H1 (cell line): ENCODE data around the gene PRR23E. TPM values are rescaled to one million over a fixed set of nuclear protein-coding genes. Genes with fewer than 3 reads are reported as not detected.

Source experiments
- CTCF ChIA-PET: fragments of 300-600 bp; sonication (Branson Sonifier 250); formaldehyde crosslinking; loops from one replicate; lab custom pipeline; 2021; ENCODE audit not compliant: partially characterized antibody; lab: Charles Lee
- POLR2A ChIA-PET: fragments of 300-600 bp; sonication (Branson Sonifier 250); formaldehyde crosslinking; loops from one replicate; lab custom pipeline; 2021; ENCODE audit warnings: inconsistent platforms; ENCODE audit not compliant: partially characterized antibody; lab: Charles Lee
- DNase-seq, 2 experiments: peaks; one replicate each; pipeline versions ENCODE4 v3.0.0 to v3.0.0-alpha.2; 2010 to 2022; ENCODE audit warnings: low spot score in 2 of 2, low read depth in 1 of 2, mixed read lengths in 1 of 2
- FAIRE-seq: peaks from 2 replicates; lab custom pipeline; 2011; peaks lifted over from hg19 to GRCh38; lab: Jason Lieb, UNC
- H2AFZ ChIP-seq: 2 replicates; pipeline ENCODE4 v1.8.1; 2012; ENCODE audit warnings: low read length, inconsistent platforms
- H2AK5ac ChIP-seq: 2 replicates; pipeline ENCODE4 v1.6.1; 2013; ENCODE audit warnings: low read depth, low read length
- H2BK120ac ChIP-seq: replicated peaks from 2 replicates; pipeline ENCODE3; 2013; ENCODE audit warnings: low read depth, low read length, inconsistent platforms
- H2BK12ac ChIP-seq: 2 replicates; pipeline ENCODE4 v1.6.1; 2013; ENCODE audit warnings: low read depth, low read length
- H2BK15ac ChIP-seq: 2 replicates; pipeline ENCODE4 v1.6.1; 2013; ENCODE audit warnings: low read length
- H2BK20ac ChIP-seq: 2 replicates; pipeline ENCODE4 v1.6.1; 2013; ENCODE audit warnings: low read length
- H2BK5ac ChIP-seq: 2 replicates; pipeline ENCODE4 v1.6.1; 2013; ENCODE audit warnings: low read depth, low read length
- H3K14ac ChIP-seq: 2 replicates; pipeline ENCODE4 v1.6.1; 2013; ENCODE audit warnings: inconsistent platforms; ENCODE audit not compliant: insufficient read length
- H3K18ac ChIP-seq: 2 replicates; pipeline ENCODE4 v1.6.1; 2013; ENCODE audit warnings: low read length; ENCODE audit errors: extremely low read depth
- H3K23ac ChIP-seq: 2 replicates; pipeline ENCODE4 v1.6.1; 2013; ENCODE audit warnings: inconsistent platforms; ENCODE audit not compliant: insufficient read length
- H3K23me2 ChIP-seq: 2 replicates; pipeline ENCODE4 v1.6.1; 2013; ENCODE audit warnings: low read depth, low read length
- H3K27ac ChIP-seq: 2 replicates; pipeline ENCODE4 v1.6.1; 2011; ENCODE audit warnings: low read depth, low read length, inconsistent platforms
- H3K27me3 ChIP-seq, 4 experiments: replicated peaks in 1 of 4; 1 replicate in 1 of 4; 2 replicates in 3 of 4; pipeline versions ENCODE4 v1.6.1 to v1.8.1; 2011 to 2013; ENCODE audit warnings: low read length in 3 of 4, mild to moderate bottlenecking in 3 of 4, inconsistent platforms in 2 of 4, mixed read lengths in 2 of 4, moderate library complexity in 1 of 4; ENCODE audit not compliant: control insufficient read depth in 3 of 4, insufficient read depth in 3 of 4; ENCODE audit errors: extremely low read depth in 1 of 4
- H3K36me3 ChIP-seq, 4 experiments: 2 replicates each; pipeline versions ENCODE4 v1.6.1 to v1.8.1; 2011 to 2013; ENCODE audit warnings: mild to moderate bottlenecking in 4 of 4, low read length in 3 of 4, moderate library complexity in 2 of 4, control low read depth in 1 of 4, inconsistent platforms in 1 of 4; ENCODE audit not compliant: insufficient read depth in 4 of 4, control insufficient read depth in 2 of 4
- H3K4ac ChIP-seq: replicated peaks from 2 replicates; pipeline ENCODE3; 2013; ENCODE audit warnings: low read length, low read depth, mixed read lengths, inconsistent platforms; ENCODE audit not compliant: insufficient read length
- H3K4me1 ChIP-seq, 4 experiments: replicated peaks in 1 of 4; 1 replicate in 1 of 4; 2 replicates in 3 of 4; pipeline versions ENCODE4 v1.6.1 to v1.8.1; 2011 to 2013; ENCODE audit warnings: low read length in 3 of 4, inconsistent platforms in 2 of 4, mixed read lengths in 1 of 4; ENCODE audit not compliant: insufficient read depth in 4 of 4, control insufficient read depth in 3 of 4
- H3K4me2 ChIP-seq, 2 experiments: 2 replicates each; pipeline versions ENCODE4 v1.6.1 to v1.8.1; 2011 to 2013; ENCODE audit warnings: low read depth in 2 of 2, low read length in 2 of 2, control low read depth in 1 of 2, inconsistent platforms in 1 of 2, mild to moderate bottlenecking in 1 of 2; ENCODE audit not compliant: insufficient read depth in 1 of 2
- H3K4me3 ChIP-seq, 4 experiments: fragments of 200-600, 300-600 bp in 1 of 4; sonication (generic), shearing (Covaris generic), sonication (Bioruptor Twin) in 1 of 4; 2 replicates each; pipeline versions ENCODE4 v1.5.1 to v1.8.1; 2011 to 2016; ENCODE audit warnings: low read length in 4 of 4, low read depth in 3 of 4, control low read depth in 2 of 4, inconsistent platforms in 2 of 4, mild to moderate bottlenecking in 2 of 4, mixed read lengths in 1 of 4, moderate library complexity in 1 of 4; ENCODE audit not compliant: insufficient read depth in 2 of 4; ENCODE audit errors: extremely low read depth in 1 of 4
- H3K56ac ChIP-seq: replicated peaks from 2 replicates; pipeline ENCODE3; 2013; ENCODE audit warnings: low read depth, mild to moderate bottlenecking, mixed read lengths, low read length, inconsistent platforms; ENCODE audit not compliant: insufficient read length
- H3K79me1 ChIP-seq: 2 replicates; pipeline ENCODE4 v1.6.1; 2013; ENCODE audit warnings: low read depth, low read length, control low read depth
- H3K79me2 ChIP-seq, 2 experiments: 2 replicates each; pipeline versions ENCODE4 v1.6.1 to v1.8.1; 2012 to 2013; ENCODE audit warnings: low read length in 2 of 2, mild to moderate bottlenecking in 2 of 2, inconsistent platforms in 1 of 2; ENCODE audit not compliant: insufficient read depth in 2 of 2, control insufficient read depth in 1 of 2
- H3K9ac ChIP-seq, 4 experiments: replicated peaks in 1 of 4; 1 replicate in 1 of 4; 2 replicates in 3 of 4; pipeline versions ENCODE4 v1.6.1 to v1.8.1; 2011 to 2013; ENCODE audit warnings: low read depth in 3 of 4, low read length in 3 of 4, control low read depth in 2 of 4, mild to moderate bottlenecking in 2 of 4, moderate library complexity in 2 of 4, inconsistent platforms in 1 of 4; ENCODE audit errors: extremely low read depth in 1 of 4
- H3K9me3 ChIP-seq, 2 experiments: 2 replicates each; pipeline versions ENCODE4 v1.6.1 to v1.8.1; 2012 to 2013; ENCODE audit warnings: mild to moderate bottlenecking in 2 of 2, moderate library complexity in 2 of 2, control low read depth in 1 of 2, inconsistent platforms in 1 of 2, low read depth in 1 of 2, low read length in 1 of 2, mixed read lengths in 1 of 2; ENCODE audit not compliant: insufficient read depth in 2 of 2
- H4K20me1 ChIP-seq, 2 experiments: replicated peaks in 1 of 2; 2 replicates each; pipeline versions ENCODE3 to v1.8.1; 2011 to 2013; ENCODE audit warnings: inconsistent platforms in 2 of 2, low read length in 2 of 2, mild to moderate bottlenecking in 1 of 2; ENCODE audit not compliant: insufficient read depth in 2 of 2, control insufficient read depth in 1 of 2
- H4K5ac ChIP-seq: 2 replicates; pipeline ENCODE4 v1.6.1; 2013; ENCODE audit warnings: low read length, low read depth, mixed read lengths, inconsistent platforms; ENCODE audit not compliant: insufficient read length
- H4K8ac ChIP-seq: 2 replicates; pipeline ENCODE4 v1.8.0; 2013; ENCODE audit warnings: mild to moderate bottlenecking, moderate library complexity, low read length, inconsistent platforms; ENCODE audit not compliant: insufficient read depth; ENCODE audit errors: extremely low read depth
- H4K91ac ChIP-seq: replicated peaks from 2 replicates; pipeline ENCODE3; 2013; ENCODE audit warnings: low read length, mixed read lengths, inconsistent platforms; ENCODE audit not compliant: insufficient read length
- NANOG ChIP-seq: IDR thresholded peaks from 2 replicates; pipeline ENCODE4 v1.6.1; 2011; ENCODE audit warnings: low read length, low read depth, mild to moderate bottlenecking, inconsistent platforms; ENCODE audit not compliant: insufficient read depth, poor library complexity, severe bottlenecking
- RAD21 ChIP-seq, 2 experiments: IDR thresholded peaks in 1 of 2; conservative IDR thresholded peaks in 1 of 2; 2 replicates each; pipeline ENCODE4 v1.6.1; 2011; ENCODE audit warnings: low read depth in 2 of 2, low read length in 2 of 2, improper control_type of control experiment in 1 of 2, inconsistent platforms in 1 of 2, mild to moderate bottlenecking in 1 of 2, moderate library complexity in 1 of 2
- RNF2 ChIP-seq: fragments of 200-900, 300-1000 bp; sonication (generic); IDR thresholded peaks from 2 replicates; pipeline ENCODE4 v1.7.1; 2016; ENCODE audit warnings: borderline replicate concordance, low read depth, mild to moderate bottlenecking, antibody characterized with exemption, low read length; ENCODE audit not compliant: poor library complexity, severe bottlenecking; ENCODE audit errors: missing control alignments
- RXRA ChIP-seq: IDR thresholded peaks from 2 replicates; pipeline ENCODE4 v1.6.1; 2011; ENCODE audit warnings: low read depth, mild to moderate bottlenecking, low read length, moderate library complexity; ENCODE audit not compliant: insufficient read depth
- SIN3A ChIP-seq, 2 experiments: IDR thresholded peaks in 1 of 2; conservative IDR thresholded peaks in 1 of 2; 2 replicates each; pipeline ENCODE4 v1.6.1; 2011 to 2012; ENCODE audit warnings: low read length in 2 of 2, improper control_type of control experiment in 1 of 2, low read depth in 1 of 2, mild to moderate bottlenecking in 1 of 2
- TEAD4 ChIP-seq: IDR thresholded peaks from 2 replicates; pipeline ENCODE4 v1.6.1; 2012; ENCODE audit warnings: low read depth, low read length, inconsistent platforms, mixed read lengths
- WGBS, 2 experiments: shearing (Covaris generic) in 1 of 2; methylation state at CpG; one replicate each; pipeline versions ENCODE4 v1.1.6 to v1.1.7; 2013 to 2015; ENCODE audit warnings: low lambda C conversion rate in 2 of 2, mixed read lengths in 2 of 2, inconsistent platforms in 1 of 2, low coverage in 1 of 2, missing lambda C conversion rate in 1 of 2; ENCODE audit not compliant: insufficient replicate concordance in 2 of 2, insufficient coverage in 1 of 2, insufficient read length in 1 of 2; ENCODE audit errors: extremely low coverage in 1 of 2, missing lambda C conversion rate in 1 of 2; 5-methylcytosine and 5-hydroxymethylcytosine counted together
- polyA plus RNA-seq, 7 experiments: library from polyadenylated mRNA; depleted of rRNA in 3 of 7; stranded (reverse) in 5 of 7; unstranded in 2 of 7; fragments of >200 nt in 5 of 7; fragments of 200-250 nt in 2 of 7; gene quantifications; 1 replicate in 5 of 7; 2 replicates in 1 of 7; 4 replicates in 1 of 7; pipeline versions ENCODE4 v1.2.1 to v1.2.3, GENCODE V29; 2011 to 2013; ENCODE audit warnings: missing spikeins in 2 of 7, mixed read lengths in 2 of 7
- total RNA-seq: library from RNA; stranded (reverse); fragmentation: NEBNext Ultra II Directional; extraction: Animal tissue kit (Norgen Biotek cat#: 25700); gene quantifications from 2 replicates; pipeline ENCODE4 v1.2.1, GENCODE V29; 2021
- TF ChIP-seq, protein P1 (sequence below): IDR thresholded peaks from 2 replicates; pipeline ENCODE4 v1.6.1; 2012; ENCODE audit warnings: inconsistent platforms

PRR23E gene
- total and polyA plus RNA-seq, 2 of the 8 experiments (the other 6 are each of a cell fraction or from before 2014, with no cell fraction given), result not detected

DNA sequence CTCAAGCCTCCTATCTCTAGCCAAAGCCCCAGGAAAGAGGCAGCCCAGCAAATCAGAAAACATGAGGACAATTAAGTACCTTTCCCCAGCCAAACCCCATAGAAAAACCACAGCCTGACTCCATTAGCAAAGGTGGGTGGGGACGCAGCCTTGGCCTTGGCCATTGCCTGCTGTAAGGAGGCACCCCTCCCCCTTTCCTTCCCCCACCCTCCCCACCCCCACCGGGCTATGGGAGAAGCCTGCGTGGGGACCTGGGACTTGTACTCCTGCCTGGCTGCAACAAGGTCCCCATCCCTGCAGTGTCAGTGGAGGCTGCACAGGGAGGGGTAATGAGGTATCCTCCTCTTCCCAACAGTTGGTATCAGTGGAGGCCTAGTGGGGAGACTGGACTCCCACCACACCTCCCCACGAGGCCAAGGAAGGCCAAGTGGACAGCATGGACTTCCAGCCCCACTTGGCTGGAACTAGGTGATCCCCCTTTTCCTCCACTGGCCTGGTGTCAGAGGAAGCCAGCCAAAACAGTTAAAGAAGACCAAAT, 20.5 kb downstream of the PRR23E start:
- POLR2A ChIA-PET, result no interaction called here
- Histone ChIP-seq H3K4ac (no peak overlapping the region), H3K27me3 (no peaks in the 10 kb centered on the region), H3K23ac (no peak overlapping the region), H3K79me1 (no peaks in the 10 kb centered on the region), H3K4me3 (no peak overlapping the region), H3K23me2 (no peaks in the 10 kb centered on the region), H2BK5ac (no peak overlapping the region), H3K79me2 (no peaks in the 10 kb centered on the region), H4K8ac (no peak overlapping the region), H3K9ac (no peak overlapping the region), H3K56ac (no peak overlapping the region), H2AFZ (no peak overlapping the region), H2BK120ac (no peak overlapping the region), H3K4me2 (no peak overlapping the region), H4K20me1 (peaks cover 0 to 1% of the 10 kb centered on the region in 2 experiments), H3K4me1 (peaks cover 0 to 5% (median 3%) of the 10 kb centered on the region in 4 experiments; a peak in 5 of 7 replicates), H2BK15ac (no peak overlapping the region), H4K91ac (no peak overlapping the region), H3K14ac (no peak overlapping the region), H3K36me3 (no peaks in the 10 kb centered on the region), H2BK12ac (no peak overlapping the region), H2BK20ac (no peak overlapping the region), H3K9me3 (no peaks in the 10 kb centered on the region), H4K5ac (no peak overlapping the region), H3K27ac (no peak overlapping the region), H3K18ac (no peak overlapping the region), H2AK5ac (no peak overlapping the region)
- WGBS, 2 experiments, result 82% methylated on average over 2 of the region's 4 CpGs; no CpG with 5 or more reads in 1 of the 2 experiments
- CTCF ChIA-PET, result no interaction called here
- FAIRE-seq (no peak), DNase-seq (no peak)
- no peak for TF ChIP-seq NANOG
- TF ChIP-seq RNF2, result no peak
- no peak for TF ChIP-seq TEAD4
- no peak for TF ChIP-seq RXRA
- TF ChIP-seq, protein P1, sequence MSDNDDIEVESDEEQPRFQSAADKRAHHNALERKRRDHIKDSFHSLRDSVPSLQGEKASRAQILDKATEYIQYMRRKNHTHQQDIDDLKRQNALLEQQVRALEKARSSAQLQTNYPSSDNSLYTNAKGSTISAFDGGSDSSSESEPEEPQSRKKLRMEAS, result no peak
- no peak for TF ChIP-seq RAD21 (IDR thresholded peaks at IDR 0.05 in 1 of 2, conservative IDR thresholded peaks at IDR 0.05 in 1 of 2; ENCODE audit: low read depth in 2 of 2, low read length in 2 of 2)
- TF ChIP-seq SIN3A (conservative IDR thresholded peaks at IDR 0.05 in 1 of 2, IDR thresholded peaks at IDR 0.05 in 1 of 2; ENCODE audit: low read depth in 1 of 2, low read length in 2 of 2), result no peak
